ENCODE results near the gene SLC10A3. TPM values are rescaled to one million over a fixed set of nuclear protein-coding genes. Genes with fewer than 3 reads are reported as not detected.
"Not testable (repeated sequence)": the region's sequence is repeated elsewhere in the genome, so short reads cannot be mapped to it uniquely, and the experiment has no call there.

The SLC10A3 gene
- total and polyA plus RNA-seq, 5 experiments from 2014 or later = 18.2 to 42.3 (median 30.5) TPM

DNA sequence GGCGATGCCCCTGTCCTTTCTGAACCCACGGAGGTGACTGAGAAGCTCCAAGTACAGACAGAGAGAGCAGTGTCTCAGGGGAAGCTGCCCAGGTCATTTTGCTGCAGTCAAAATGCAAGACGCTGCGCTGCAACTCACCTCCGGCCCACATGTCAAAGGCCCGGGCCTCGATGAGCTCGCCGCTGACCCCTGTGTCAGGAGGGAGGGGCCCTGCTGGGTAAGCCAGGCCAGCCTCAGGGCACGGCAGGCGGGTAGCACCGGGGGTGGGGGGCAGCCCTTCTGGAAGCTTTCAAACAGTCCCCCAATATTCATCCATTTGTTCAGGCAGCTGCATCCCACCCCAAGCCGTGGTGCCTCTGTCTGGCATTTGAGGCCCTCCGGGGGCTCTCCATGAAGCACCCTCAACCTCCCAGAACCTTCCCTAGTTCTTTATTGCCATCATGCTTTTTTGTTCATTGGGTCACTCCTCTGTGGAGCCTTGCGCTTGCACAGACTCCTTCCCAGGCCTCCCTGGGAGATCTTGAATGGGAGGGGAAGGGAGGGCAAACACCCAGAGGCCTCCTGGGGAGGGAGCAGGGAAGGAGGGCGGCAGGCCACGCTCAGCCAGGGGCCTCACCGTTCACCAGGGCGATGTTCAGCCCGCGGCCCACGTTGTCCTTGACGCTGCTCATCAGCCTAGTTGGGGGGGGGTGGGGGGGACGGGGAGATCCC, 17.4 kb upstream of the SLC10A3 start:
- H3K27me3 Mint-ChIP-seq = no peaks in the 10 kb centered on the region
- POLR2A ChIA-PET = interaction anchor here (0.8 kb wide), 1 partner anchor 10 kb away, joined by 3 read pairs; no protein-coding TSS in a partner anchor
- ATAC-seq (no peak), DNase-seq (no peak)
- H3K4me1 Mint-ChIP-seq = peaks cover 5 to 18% (median 16%) of the 10 kb centered on the region in 4 donors
- H3K4me3 Mint-ChIP-seq = no peak overlapping the region
- peaks cover 0 to 2% (median 0%) of the 10 kb centered on the region in 9 donors for H3K9me3 Mint-ChIP-seq
- H3K36me3 Mint-ChIP-seq = peaks cover 0 to 23% (median 3%) of the 10 kb centered on the region in 3 donors
- no peak overlapping the region for H3K27ac Mint-ChIP-seq

DNA sequence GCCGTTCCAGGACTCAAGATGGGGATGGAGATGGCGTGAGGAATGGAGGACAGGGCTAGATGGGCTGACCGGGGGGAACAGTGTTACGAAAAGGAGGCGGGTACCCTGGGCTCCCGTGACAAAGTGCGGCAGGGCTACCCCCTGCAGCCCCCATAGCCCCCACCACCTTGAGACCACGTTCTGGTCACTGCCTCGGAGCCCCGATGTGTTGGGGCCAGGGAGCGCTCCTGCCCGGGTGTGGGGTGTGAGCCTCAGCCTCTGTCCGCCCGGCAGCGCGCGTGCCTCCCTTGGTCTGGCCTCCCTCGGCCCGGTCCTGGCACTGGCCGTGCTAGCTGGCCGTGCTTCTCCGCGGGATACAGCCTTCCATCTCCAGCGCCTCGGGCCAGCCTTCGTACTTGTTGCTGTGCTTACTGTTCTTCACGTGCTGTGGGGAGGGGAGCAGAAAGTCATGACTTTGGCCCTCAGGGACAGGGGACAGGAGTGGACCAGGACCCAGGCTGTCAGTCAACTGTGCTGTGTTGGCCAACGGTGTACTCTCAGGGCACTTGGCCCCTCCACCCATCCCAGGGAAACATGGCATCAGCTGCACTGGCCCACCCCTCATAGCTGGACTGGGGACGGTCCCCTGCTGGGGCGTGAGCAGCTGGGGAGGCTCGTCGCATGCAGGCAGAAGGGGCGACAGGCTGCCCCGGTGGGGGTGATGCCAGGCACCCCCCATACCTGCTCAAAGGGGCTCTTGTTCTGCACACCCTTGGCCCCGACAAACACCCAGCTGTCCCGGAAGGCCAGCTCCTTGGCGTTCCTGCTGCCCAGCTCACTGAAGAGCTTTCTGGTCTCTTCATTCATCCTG, 16.3 kb upstream of the SLC10A3 start:
- POLR2A ChIA-PET = no interaction called here

DNA sequence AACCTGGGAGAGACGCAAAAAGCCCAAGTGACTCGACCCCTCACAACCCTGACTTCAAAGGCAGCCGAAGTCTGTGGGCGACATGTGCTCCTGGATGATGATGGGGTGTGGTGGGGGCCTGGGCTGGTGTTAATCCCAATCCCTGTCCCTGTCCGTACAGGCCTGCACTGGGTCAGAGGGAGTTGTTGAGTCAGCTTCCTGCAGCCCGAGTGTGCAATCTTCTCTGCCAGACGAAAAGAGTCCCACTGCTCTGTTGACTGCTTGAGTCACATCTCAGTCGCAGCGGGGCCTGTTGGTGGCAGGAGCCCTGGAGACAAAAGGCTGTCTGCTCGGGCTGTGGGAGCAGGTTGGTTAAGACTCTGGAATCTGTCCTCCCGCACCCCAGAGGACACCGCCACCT, 15.3 kb upstream of the SLC10A3 start:
- H3K27ac Mint-ChIP-seq = peak overlapping the region in 1 of 10 donors; percentile 43
- no peak overlapping the region for H3K4me3 Mint-ChIP-seq
- H3K27me3 Mint-ChIP-seq = no peaks in the 10 kb centered on the region
- DNase-seq = no peak
- peaks cover 0 to 23% (median 3%) of the 10 kb centered on the region in 3 donors for H3K36me3 Mint-ChIP-seq
- POLR2A ChIA-PET = no interaction called here
- peaks cover 0 to 2% (median 0%) of the 10 kb centered on the region in 9 donors for H3K9me3 Mint-ChIP-seq
- H3K4me1 Mint-ChIP-seq = peaks cover under 1 to 2% (median 1%) of the 10 kb centered on the region in 4 donors
- ATAC-seq = no peak

More for the DNA sequence above, 16.3 kb upstream of the SLC10A3 start:
- no peak for ATAC-seq
- H3K4me3 Mint-ChIP-seq = no peak overlapping the region
- H3K4me1 Mint-ChIP-seq = peaks cover 5 to 12% (median 10%) of the 10 kb centered on the region in 4 donors
- no peak for DNase-seq
- H3K9me3 Mint-ChIP-seq = peaks cover 0 to 2% (median 0%) of the 10 kb centered on the region in 9 donors
- H3K27me3 Mint-ChIP-seq = no peaks in the 10 kb centered on the region
- peaks cover 0 to 23% (median 3%) of the 10 kb centered on the region in 3 donors for H3K36me3 Mint-ChIP-seq
- peak overlapping the region in 1 of 10 donors; percentile 34 for H3K27ac Mint-ChIP-seq

GRCh38 chrX:154502989-154503388, 12.6 kb upstream of the SLC10A3 start:
- no peak overlapping the region for H3K4me3 Mint-ChIP-seq
- peaks cover 0 to 15% (median 0%) of the 10 kb centered on the region in 3 donors for H3K36me3 Mint-ChIP-seq
- DNase-seq (no peak), ATAC-seq (no peak)
- POLR2A ChIA-PET = interaction anchor here (0.7 to 3.1 kb wide), 4 partner anchors 11 to 819 kb away, joined by 3 to 14 read pairs (median 6); partner anchors contain the start of genes FAM3A and SLC10A3
- no peaks in the 10 kb centered on the region for H3K27me3 Mint-ChIP-seq
- H3K4me1 Mint-ChIP-seq = no peaks in the 10 kb centered on the region
- no peaks in the 10 kb centered on the region for H3K9me3 Mint-ChIP-seq
- H3K27ac Mint-ChIP-seq = no peak overlapping the region

- ATAC-seq (no peak), DNase-seq (no peak)
- no peaks in the 10 kb centered on the region for H3K27me3 Mint-ChIP-seq
Measured at GRCh38 chrX:154502098-154502497, 11.7 kb upstream of the SLC10A3 start.

DNA sequence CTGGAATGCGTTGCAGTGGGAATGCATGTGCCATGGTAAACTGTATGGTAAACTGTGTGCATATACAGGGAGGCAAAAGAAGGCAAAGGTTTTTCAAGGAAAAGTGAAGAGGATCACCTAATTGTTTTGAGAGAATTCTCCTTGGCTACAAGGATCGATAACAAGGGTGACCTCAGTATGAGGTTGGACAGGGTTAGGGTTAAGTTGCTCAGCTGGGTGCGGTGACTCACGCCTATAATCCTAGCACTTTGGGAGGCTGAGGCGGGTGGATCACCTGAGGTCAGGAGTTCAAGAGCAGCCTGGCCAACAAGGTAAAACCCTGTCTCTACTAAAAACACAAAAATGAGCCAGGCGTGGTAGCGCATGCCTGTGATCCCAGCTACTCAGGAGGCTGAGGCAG, 11.0 kb upstream of the SLC10A3 start:
- not testable (repeated sequence) for ATAC-seq, H3K4me3 Mint-ChIP-seq, DNase-seq, H3K4me1 Mint-ChIP-seq, H3K27me3 Mint-ChIP-seq, H3K9me3 Mint-ChIP-seq, H3K27ac Mint-ChIP-seq
- POLR2A ChIA-PET = interaction anchor here (0.9 to 3.1 kb wide), 2 partner anchors 13 to 14 kb away, joined by 3 to 14 read pairs; partner anchors contain the start of gene FAM3A
- peaks cover 0 to 12% (median 0%) of the 10 kb centered on the region in 3 donors for H3K36me3 Mint-ChIP-seq

More at GRCh38 chrX:154502098-154502497, 11.7 kb upstream of the SLC10A3 start:
- POLR2A ChIA-PET = interaction anchor here (0.6 to 3.1 kb wide), 5 partner anchors 12 to 818 kb away, joined by 4 to 14 read pairs (median 5); partner anchors contain the start of genes FAM3A and SLC10A3
- Mint-ChIP-seq H3K4me3 (no peak overlapping the region), H3K9me3 (no peaks in the 10 kb centered on the region), H3K4me1 (no peaks in the 10 kb centered on the region), H3K27ac (no peak overlapping the region), H3K36me3 (peaks cover 0 to 15% (median 0%) of the 10 kb centered on the region in 3 donors)

- ATAC-seq, DNase-seq, H3K36me3 Mint-ChIP-seq, H3K4me3 Mint-ChIP-seq, H3K9me3 Mint-ChIP-seq, H3K27me3 Mint-ChIP-seq, H3K4me1 Mint-ChIP-seq: not testable (repeated sequence)
- H3K27ac Mint-ChIP-seq = peak overlapping the region in 1 of 10 donors; percentile 60
- POLR2A ChIA-PET = interaction anchor here (0.6 to 1.2 kb wide), 3 partner anchors 11 to 193 kb away, joined by 3 to 6 read pairs (median 3); no protein-coding TSS in a partner anchor
Measured at GRCh38 chrX:154496591-154497137, 6.2 kb upstream of the SLC10A3 start.

- Mint-ChIP-seq H3K27me3 (no peaks in the 10 kb centered on the region), H3K4me1 (peaks cover 0 to 7% (median 0%) of the 10 kb centered on the region in 4 donors), H3K4me3 (no peak overlapping the region), H3K36me3 (no peaks in the 10 kb centered on the region), H3K9me3 (no peaks in the 10 kb centered on the region), H3K27ac (no peak overlapping the region)
- DNase-seq (no peak), ATAC-seq (no peak)
- POLR2A ChIA-PET = interaction anchor here (1.3 kb wide), 1 partner anchor 97 kb away, joined by 5 read pairs; the partner anchor contains the start of gene RPL10
Measured at GRCh38 chrX:154495472-154495922, 5.1 kb upstream of the SLC10A3 start.

- ATAC-seq (no peak), DNase-seq (no peak)
- Mint-ChIP-seq H3K36me3 (no peaks in the 10 kb centered on the region), H3K27me3 (no peaks in the 10 kb centered on the region), H3K4me1 (peaks cover under 1 to 7% (median 2%) of the 10 kb centered on the region in 4 donors), H3K27ac (no peak overlapping the region), H3K4me3 (no peak overlapping the region), H3K9me3 (no peaks in the 10 kb centered on the region)
- POLR2A ChIA-PET = interaction anchor here (1.3 kb wide), 1 partner anchor 96 kb away, joined by 5 read pairs; the partner anchor contains the start of gene RPL10
Measured at GRCh38 chrX:154494715-154495114, 4.3 kb upstream of the SLC10A3 start.

GRCh38 chrX:154490021-154490413, 412 bp downstream of the SLC10A3 start:
- POLR2A ChIA-PET = interaction anchor here (0.6 to 9.4 kb wide), 23 partner anchors 10 to 518 kb away, joined by 3 to 102 read pairs (median 5); partner anchors contain the start of genes ATP6AP1, EMD, FAM3A and G6PD
- Mint-ChIP-seq H3K9me3 (no peaks in the 10 kb centered on the region), H3K27ac (peak overlapping the region; percentile 73 to 95 (median 90)), H3K4me3 (peak overlapping the region; percentile 82 to 91 (median 86)), H3K36me3 (peaks cover 0 to 8% (median 0%) of the 10 kb centered on the region in 3 donors), H3K27me3 (no peaks in the 10 kb centered on the region), H3K4me1 (peaks cover 4 to 34% (median 20%) of the 10 kb centered on the region in 4 donors)
- DNase-seq = peak in 1 of 10 donors; percentile 18
- ATAC-seq = peak; percentile 11 to 22

DNA sequence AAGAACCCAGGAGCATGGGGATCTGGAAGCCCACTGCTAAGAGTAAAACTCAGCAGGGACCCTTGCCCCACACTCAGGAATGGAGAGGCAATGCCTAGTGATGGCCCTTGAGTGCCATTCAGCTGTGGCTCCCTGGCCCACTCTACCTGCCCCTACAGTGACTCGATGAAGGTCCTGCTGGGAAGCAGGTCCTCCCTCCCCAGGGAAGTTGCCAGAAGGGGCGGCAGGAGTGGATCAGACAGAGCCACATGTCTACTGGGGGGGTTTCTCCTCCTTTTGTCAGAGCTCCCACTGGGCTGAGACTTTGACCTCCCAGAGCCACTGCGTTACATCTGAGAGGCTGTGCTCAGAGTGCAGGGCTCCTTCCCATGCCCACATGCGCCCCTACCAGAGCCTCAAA, 1.2 kb downstream of the SLC10A3 start:
- Mint-ChIP-seq H3K36me3 (peaks cover 0 to 8% (median 0%) of the 10 kb centered on the region in 3 donors), H3K27ac (peak overlapping the region; percentile 73 to 95 (median 90)), H3K4me1 (peaks cover 4 to 39% (median 23%) of the 10 kb centered on the region in 4 donors), H3K9me3 (no peaks in the 10 kb centered on the region), H3K27me3 (no peaks in the 10 kb centered on the region), H3K4me3 (peak overlapping the region; percentile 82 to 91 (median 86))
- no peak for ATAC-seq
- no peak for DNase-seq
- POLR2A ChIA-PET = interaction anchor here (0.9 to 9.4 kb wide), 8 partner anchors 9 to 517 kb away, joined by 3 to 102 read pairs (median 14); partner anchors contain the start of genes FAM3A, HCFC1, RPL10 and TMEM187

All from naive thymus-derived CD8-positive, alpha-beta T cell (primary cell).